Measurements from ENCODE around the gene LRBA.
A peak's percentile ranks its signal among the peaks of the same experiment; 100 is the strongest.

GRCh38 chr4:150867148-150867547 is 147.9 kb downstream of the LRBA start:
- TF ChIP-seq CTCF (IDR thresholded peaks at IDR 0.05; ENCODE audit: low read depth, low read length, poor library complexity, severe bottlenecking) (peak; percentile 59), EZH2phosphoT487 (IDR thresholded peaks at IDR 0.05; ENCODE audit: borderline replicate concordance, low read length) (no peak)
